ENCODE data around the gene MS4A6A. TPM values are rescaled to one million over a fixed set of nuclear protein-coding genes. Genes with fewer than 3 reads are reported as not detected.
"Not testable (repeated sequence)": the region's sequence is repeated elsewhere in the genome, so short reads cannot be mapped to it uniquely, and the experiment has no call there.

Gene MS4A6A
- polyA plus RNA-seq, 3 donors from 2014 or later: 4.6 to 54.4 (median 34.2) TPM

DNA sequence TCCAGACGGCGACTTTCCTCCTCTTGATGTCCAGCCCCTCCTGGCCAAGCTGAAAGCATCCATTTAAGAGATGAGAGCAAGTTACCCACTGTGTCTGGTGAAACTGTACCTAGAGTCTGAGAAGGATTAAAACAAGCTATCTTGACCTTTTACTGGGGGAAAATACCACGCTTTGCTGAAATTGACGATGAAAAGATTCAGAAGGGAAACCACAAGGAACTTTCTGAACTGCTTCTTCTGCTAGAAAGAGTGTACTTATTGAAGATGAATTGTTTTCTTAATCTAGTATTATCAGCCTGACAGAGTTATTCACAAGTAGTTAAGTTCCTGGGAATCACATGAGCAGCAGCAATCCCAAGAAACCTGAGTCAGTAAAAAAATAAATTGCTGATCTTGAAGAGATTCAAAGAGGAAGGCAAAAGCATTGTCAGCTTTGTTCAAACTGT is 13.1 kb upstream of the MS4A6A start:
- Mint-ChIP-seq H3K36me3 (no peaks in the 10 kb centered on the region), H3K27ac (no peak overlapping the region), H3K9me3 (peaks cover 2 to 12% (median 5%) of the 10 kb centered on the region in 6 donors), H3K4me3 (no peak overlapping the region), H3K27me3 (ENCODE audit: low read depth in 3 of 3) (peaks cover 2 to 9% (median 3%) of the 10 kb centered on the region in 3 donors), H3K4me1 (no peaks in the 10 kb centered on the region)
- DNase-seq: no peak

DNA sequence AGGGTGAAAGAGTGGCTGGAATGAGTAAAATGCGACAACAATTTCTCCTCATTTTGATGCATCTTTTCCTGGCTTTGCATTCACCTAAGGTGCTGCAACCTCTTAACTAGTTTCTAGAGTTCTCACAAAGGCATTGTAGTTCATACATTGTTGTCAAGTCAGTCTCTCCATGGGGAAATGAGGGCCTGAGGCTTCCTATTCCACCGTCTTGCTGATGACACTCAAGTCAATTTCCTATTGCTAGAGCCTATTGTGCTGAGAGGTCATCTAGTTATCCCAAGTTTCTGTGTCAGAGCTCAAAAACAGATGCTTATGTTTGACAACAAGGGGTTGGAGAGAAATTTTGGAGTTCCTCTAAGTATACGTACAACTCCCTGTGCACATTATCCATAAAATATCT is 11.6 kb upstream of the MS4A6A start:
- H3K36me3 Mint-ChIP-seq: no peaks in the 10 kb centered on the region
- no peak overlapping the region for H3K4me3 Mint-ChIP-seq
- H3K4me1 Mint-ChIP-seq: no peaks in the 10 kb centered on the region
- H3K27me3 Mint-ChIP-seq (ENCODE audit: low read depth in 3 of 3): peaks cover 2 to 9% (median 3%) of the 10 kb centered on the region in 3 donors
- H3K9me3 Mint-ChIP-seq: peaks cover 2 to 12% (median 5%) of the 10 kb centered on the region in 6 donors
- DNase-seq: no peak
- H3K27ac Mint-ChIP-seq: no peak overlapping the region

DNA sequence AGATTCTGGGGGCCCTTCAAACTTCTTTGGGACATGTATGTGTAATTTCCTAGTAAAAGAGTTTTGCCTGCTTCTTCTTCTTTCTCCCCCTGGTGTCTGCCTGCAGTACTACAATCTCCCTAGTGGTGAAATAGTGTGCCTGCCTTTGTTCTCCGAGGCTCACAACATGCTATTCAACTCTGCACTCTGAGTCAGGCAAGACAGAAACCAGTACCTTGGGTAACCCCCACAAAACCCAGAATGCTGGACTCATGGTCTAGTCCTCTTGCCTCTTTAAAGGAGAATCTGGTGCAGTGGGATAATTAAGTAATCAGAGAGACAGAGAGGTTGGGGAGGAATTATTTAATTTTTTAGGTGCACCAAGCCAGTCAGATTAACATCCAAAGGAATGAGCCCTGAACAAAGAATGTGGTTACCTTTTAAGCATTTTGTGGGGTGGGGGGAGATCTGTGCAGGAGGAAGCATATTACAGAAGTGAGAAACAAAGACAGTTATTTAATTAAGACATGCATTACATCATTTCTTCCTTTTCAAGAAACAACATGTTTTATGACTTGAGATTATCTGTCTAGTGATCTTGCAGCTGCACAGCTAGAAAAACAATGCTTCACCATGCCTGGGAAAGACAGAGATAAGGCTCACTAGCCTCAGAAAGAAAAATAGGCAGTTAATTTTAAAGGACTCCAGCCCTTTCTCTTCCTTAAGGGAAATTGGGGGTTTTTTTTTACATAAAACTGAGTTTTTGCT is 11.0 kb upstream of the MS4A6A start:
- peaks cover 2 to 9% (median 3%) of the 10 kb centered on the region in 3 donors for H3K27me3 Mint-ChIP-seq (ENCODE audit: low read depth in 3 of 3)

DNA sequence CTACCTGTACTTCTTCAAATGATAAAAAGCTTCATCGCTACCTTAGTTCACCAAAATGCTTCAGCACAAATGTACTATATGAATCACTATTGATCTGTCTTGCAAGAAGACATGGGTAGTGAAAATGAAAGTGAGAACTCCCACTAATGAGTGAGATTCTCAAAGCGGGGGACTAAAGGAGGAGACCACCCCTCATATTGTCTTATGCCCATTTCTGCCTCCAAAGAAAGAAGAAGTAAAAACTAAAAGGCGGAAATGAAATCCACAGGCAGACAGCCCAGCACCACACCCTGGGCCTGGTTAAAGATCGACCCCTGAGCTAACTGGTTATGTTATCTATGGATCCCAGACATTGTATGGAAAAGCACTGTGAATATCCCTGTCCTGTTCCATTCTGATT is 9.7 kb upstream of the MS4A6A start:
- peaks cover 2 to 12% (median 5%) of the 10 kb centered on the region in 6 donors for H3K9me3 Mint-ChIP-seq
- not testable (repeated sequence) for H3K27ac Mint-ChIP-seq; H3K4me1 Mint-ChIP-seq; H3K36me3 Mint-ChIP-seq; H3K27me3 Mint-ChIP-seq (ENCODE audit: low read depth in 3 of 3); DNase-seq; H3K4me3 Mint-ChIP-seq

More for the DNA sequence above, 11.0 kb upstream of the MS4A6A start:
- Mint-ChIP-seq H3K4me1 (no peaks in the 10 kb centered on the region), H3K36me3 (no peaks in the 10 kb centered on the region), H3K27ac (no peak overlapping the region), H3K9me3 (peaks cover 2 to 12% (median 5%) of the 10 kb centered on the region in 6 donors), H3K4me3 (no peak overlapping the region)
- DNase-seq: peak; percentile 13 to 38 (median 26)

DNA sequence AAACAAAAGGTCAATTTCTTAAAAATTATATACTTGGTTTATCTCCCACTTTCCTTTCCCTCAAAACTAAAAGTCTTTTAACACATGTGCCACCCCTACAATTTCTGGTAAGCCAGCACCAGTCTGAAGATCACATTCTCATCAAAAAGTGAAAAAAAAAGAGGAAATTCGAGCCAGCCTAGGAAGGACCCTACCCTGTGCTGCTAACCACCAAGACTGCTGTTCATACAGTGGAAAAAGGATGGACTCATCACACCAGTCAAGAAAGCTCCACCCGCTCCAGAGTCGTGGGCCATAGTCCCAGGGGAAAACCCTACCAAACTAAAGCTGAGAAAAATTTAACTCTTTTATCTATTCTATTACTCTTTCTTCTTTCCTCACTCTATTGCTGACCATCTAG is 5.6 kb upstream of the MS4A6A start:
- DNase-seq; H3K27ac Mint-ChIP-seq; H3K4me1 Mint-ChIP-seq; H3K27me3 Mint-ChIP-seq (ENCODE audit: low read depth in 3 of 3); H3K36me3 Mint-ChIP-seq; H3K4me3 Mint-ChIP-seq: not testable (repeated sequence)
- H3K9me3 Mint-ChIP-seq: peaks cover 2 to 12% (median 6%) of the 10 kb centered on the region in 6 donors

DNA sequence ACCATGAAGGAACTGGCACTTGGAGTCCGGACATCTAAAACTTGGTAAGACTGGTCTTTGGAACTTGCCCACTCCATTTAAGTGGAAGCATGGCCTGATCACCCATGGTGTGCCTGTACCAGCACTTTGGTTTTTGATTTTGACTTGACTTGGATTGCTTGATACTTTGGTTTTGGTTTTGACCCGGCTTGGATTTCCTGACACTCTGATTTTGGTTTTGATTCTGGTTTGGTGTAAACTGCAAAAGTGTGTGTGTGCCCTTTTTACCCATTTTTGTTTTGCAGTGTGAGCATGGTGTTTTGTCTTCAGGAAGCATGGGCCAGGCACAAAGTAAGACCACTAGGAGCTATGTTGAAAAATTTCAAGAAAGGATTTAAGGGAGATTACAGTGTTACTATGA is 3.2 kb upstream of the MS4A6A start:
- not testable (repeated sequence) for DNase-seq; H3K27ac Mint-ChIP-seq; H3K4me1 Mint-ChIP-seq; H3K27me3 Mint-ChIP-seq (ENCODE audit: low read depth in 3 of 3); H3K9me3 Mint-ChIP-seq; H3K4me3 Mint-ChIP-seq; H3K36me3 Mint-ChIP-seq

DNA sequence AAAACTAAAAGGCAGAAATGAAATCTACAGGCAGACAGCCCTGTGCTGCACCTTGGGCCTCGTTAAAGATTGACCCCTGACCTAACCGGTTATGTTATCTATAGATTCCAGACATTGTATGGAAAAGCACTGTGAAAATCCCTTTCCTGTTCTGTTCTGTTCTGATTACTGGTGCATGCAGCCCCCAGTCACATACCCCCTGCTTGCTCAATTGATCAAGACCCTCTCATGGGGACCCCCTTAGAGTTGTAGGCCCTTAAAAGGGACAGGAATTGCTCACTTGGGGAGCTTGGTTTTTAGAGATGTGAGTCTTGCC is 2.6 kb upstream of the MS4A6A start:
- H3K4me3 Mint-ChIP-seq; H3K4me1 Mint-ChIP-seq; H3K9me3 Mint-ChIP-seq; H3K27ac Mint-ChIP-seq; DNase-seq; H3K36me3 Mint-ChIP-seq; H3K27me3 Mint-ChIP-seq (ENCODE audit: low read depth in 3 of 3): not testable (repeated sequence)

DNA sequence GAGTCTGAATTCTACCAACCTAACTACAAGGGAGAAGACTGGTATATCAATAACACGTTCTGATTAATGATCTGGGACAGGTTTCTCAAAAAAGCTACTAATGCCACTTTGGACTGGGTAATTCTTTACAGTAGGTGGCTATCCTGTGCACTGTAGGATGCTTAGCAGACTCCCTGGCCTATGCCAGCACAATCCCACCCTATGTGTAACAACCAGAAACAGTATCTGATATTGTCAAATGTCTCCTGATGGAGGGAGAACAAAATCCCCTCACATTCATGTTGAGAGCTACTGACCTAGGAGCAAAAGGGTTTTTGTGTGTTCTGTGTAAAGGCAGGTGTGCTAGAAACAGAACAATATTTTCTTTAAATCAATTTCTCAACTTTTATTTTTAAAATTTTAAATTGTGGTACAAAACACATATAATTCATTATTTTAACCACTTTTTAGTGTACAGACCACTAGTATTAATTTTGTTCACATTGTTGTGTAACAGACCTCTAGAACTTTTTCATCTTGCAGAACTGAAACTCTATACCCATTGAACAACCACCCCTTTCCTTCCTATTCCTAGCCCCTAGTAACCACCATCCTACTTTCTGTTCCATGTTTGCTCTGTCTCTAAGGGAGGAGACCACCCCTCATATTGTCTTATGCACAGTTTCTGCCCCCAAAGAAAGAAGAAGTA is 2.1 kb upstream of the MS4A6A start:
- Mint-ChIP-seq H3K4me3 (no peak overlapping the region), H3K27ac (no peak overlapping the region), H3K9me3 (peaks cover 0 to 2% (median 0%) of the 10 kb centered on the region in 6 donors), H3K27me3 (ENCODE audit: low read depth in 3 of 3) (peaks cover 0 to 8% (median 3%) of the 10 kb centered on the region in 3 donors), H3K36me3 (no peaks in the 10 kb centered on the region), H3K4me1 (no peaks in the 10 kb centered on the region)
- no peak for DNase-seq

DNA sequence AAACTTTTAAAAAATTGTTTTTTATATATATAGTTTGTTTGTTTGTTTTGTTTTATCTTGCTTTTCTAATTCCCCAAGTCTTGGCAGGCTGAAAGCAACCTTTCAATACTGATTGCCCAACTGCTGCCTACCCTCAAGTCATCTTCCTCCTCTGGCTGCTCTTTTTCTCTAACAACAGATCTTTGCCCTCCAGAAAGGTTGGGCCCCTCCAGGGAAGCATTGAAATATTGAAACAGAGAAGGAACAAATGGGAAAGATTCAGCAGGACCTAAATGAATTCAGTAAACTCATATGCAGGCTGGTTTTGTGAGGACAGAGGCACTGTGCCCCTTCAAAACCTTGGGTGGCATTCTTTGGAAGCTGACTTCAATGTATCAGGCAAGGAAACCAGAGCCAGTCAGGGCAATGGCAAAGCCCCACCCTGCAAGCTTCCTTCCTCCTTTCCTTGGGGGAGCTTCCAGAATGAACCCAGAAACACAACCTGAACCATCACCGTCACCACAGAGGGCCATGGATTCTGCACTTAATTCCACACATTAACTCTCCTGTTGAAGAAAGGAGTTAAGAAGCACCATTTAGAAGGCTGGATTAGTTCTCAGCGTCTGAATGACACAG is 815 bp upstream of the MS4A6A start:
- DNase-seq: no peak
- Mint-ChIP-seq H3K36me3 (no peaks in the 10 kb centered on the region), H3K27me3 (ENCODE audit: low read depth in 3 of 3) (peaks cover 0 to 8% (median 3%) of the 10 kb centered on the region in 3 donors), H3K9me3 (peaks cover 0 to 2% (median 0%) of the 10 kb centered on the region in 6 donors), H3K27ac (no peak overlapping the region), H3K4me1 (no peaks in the 10 kb centered on the region), H3K4me3 (no peak overlapping the region)

DNA sequence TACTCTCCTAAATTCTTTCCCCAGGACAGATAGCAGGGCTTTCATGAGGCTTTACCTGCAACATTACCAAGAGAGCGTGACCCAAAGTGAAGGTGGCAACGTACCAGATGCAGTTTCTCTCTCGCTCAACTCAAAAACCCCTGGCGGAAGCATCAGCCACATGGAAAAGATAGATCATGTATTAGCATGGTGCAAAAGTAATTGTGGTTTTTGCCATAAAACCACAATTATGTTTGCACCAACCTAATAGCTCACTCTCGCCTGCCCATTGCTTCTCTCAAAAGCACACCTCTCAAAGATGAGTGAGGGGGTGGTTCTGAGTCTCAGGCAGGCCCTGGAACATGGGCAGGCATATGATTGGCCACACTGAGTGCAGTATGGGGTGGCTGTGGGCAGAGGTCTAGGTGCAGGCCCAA is 7.0 kb downstream of the MS4A6A start:
- no peak for DNase-seq
- Mint-ChIP-seq H3K4me1 (peaks cover 0 to 3% of the 10 kb centered on the region in 2 donors), H3K36me3 (no peaks in the 10 kb centered on the region), H3K27ac (no peak overlapping the region), H3K4me3 (no peak overlapping the region), H3K9me3 (no peaks in the 10 kb centered on the region), H3K27me3 (ENCODE audit: low read depth in 3 of 3) (peaks cover 0 to 6% (median 4%) of the 10 kb centered on the region in 3 donors)

DNA sequence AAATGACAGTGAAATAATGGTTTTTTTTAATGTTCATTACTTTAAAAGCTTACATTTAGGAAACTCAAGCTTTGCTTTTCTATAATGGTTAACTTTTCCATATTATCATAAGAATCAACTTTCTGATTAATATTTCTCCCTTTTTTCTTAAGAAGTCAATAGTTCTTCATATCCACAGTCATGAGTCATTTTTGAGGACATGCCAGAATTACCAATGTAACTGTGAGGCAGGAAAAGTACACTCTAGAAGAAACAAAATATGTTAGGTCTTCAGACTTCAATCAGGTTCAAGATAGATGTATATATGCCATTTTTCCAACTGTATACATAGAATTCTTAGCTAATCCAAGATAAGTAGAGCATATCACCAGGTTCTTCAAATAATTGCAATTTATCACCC is 10.9 kb downstream of the MS4A6A start:
- no peak overlapping the region for H3K27ac Mint-ChIP-seq
- no peaks in the 10 kb centered on the region for H3K9me3 Mint-ChIP-seq
- H3K4me1 Mint-ChIP-seq: peaks cover 0 to 3% of the 10 kb centered on the region in 2 donors
- H3K4me3 Mint-ChIP-seq: no peak overlapping the region
- H3K27me3 Mint-ChIP-seq (ENCODE audit: low read depth in 3 of 3): peaks cover 0 to 6% (median 5%) of the 10 kb centered on the region in 3 donors
- no peaks in the 10 kb centered on the region for H3K36me3 Mint-ChIP-seq
- no peak for DNase-seq

DNA sequence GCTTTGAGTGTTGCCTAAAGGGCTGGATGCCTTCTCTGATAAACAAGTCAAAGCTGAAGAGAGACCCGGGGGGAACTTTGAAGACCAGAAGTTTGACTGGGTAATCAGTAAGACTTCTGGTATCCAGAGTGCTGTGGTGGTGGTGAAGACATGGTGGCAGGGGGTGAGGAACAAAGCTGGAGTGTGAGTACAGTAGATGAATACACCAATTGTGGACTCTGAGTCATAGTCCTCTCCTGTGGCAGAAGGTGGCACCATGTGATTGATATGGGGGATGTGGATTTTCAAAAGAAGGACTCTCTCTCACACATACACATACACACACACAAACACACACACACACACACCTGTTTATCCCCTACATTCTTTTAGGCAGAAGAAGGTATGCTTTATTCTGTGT is 12.3 kb downstream of the MS4A6A start:
- no peaks in the 10 kb centered on the region for H3K36me3 Mint-ChIP-seq
- peaks cover 0 to 6% (median 5%) of the 10 kb centered on the region in 3 donors for H3K27me3 Mint-ChIP-seq (ENCODE audit: low read depth in 3 of 3)
- DNase-seq: no peak
- H3K4me3 Mint-ChIP-seq: no peak overlapping the region
- H3K9me3 Mint-ChIP-seq: no peaks in the 10 kb centered on the region
- H3K27ac Mint-ChIP-seq: no peak overlapping the region
- no peaks in the 10 kb centered on the region for H3K4me1 Mint-ChIP-seq

DNA sequence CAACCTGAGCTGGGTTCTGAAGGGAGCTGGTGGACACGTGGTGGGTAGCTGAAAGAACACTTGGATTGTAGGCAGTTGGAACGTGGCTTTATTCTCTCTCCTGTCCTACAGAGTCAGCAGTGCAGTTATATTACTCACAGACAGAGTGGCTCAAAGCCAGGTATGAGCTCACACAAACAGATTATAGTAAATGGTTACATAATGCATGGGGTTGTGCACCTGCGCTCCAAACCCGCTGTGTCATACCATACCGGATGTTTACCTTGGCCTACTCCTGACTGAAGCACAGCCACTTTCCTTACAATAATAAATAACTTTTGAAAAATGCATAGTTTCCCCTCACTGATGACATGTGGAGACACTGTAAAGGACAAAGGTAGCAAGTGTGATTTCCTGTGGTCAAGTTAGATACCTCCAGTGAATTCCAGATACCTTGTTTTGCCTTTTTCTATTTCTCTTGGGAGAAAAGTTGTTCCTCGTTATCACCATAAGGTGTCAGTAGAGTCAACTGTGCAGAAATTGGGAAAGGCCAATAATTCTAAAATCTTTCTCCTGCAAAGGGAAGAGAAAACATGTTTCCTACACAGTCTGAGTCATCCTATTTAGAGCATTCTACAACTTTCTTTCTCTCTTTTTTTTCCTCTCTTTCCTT is 13.5 kb downstream of the MS4A6A start:
- Mint-ChIP-seq H3K4me3 (no peak overlapping the region), H3K4me1 (no peaks in the 10 kb centered on the region), H3K27me3 (ENCODE audit: low read depth in 3 of 3) (peaks cover 0 to 7% (median 7%) of the 10 kb centered on the region in 3 donors), H3K9me3 (no peaks in the 10 kb centered on the region), H3K27ac (no peak overlapping the region), H3K36me3 (no peaks in the 10 kb centered on the region)
- DNase-seq: no peak

DNA sequence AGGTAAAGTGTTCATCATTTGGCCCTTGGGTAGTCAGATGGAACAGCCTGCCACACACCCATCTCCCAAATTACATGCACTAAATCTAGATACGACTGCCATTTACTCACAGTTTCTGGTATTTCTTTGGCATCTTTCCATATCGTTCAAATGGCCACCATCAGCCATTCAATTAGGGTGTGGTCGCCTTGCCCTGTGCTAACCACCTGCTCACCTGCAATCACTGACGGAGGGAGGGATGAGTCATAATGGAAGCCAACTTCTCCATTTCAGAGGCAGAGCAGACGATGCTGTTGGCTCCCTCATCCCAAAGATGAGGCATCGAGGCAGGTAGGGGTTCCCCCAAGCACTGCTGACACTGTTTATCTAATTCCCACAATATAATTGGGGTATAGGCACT is 14.6 kb downstream of the MS4A6A start:
- peaks cover 0 to 9% (median 7%) of the 10 kb centered on the region in 3 donors for H3K27me3 Mint-ChIP-seq (ENCODE audit: low read depth in 3 of 3)
- H3K4me3 Mint-ChIP-seq: no peak overlapping the region
- H3K9me3 Mint-ChIP-seq: no peaks in the 10 kb centered on the region
- DNase-seq: no peak
- no peaks in the 10 kb centered on the region for H3K36me3 Mint-ChIP-seq
- no peak overlapping the region for H3K27ac Mint-ChIP-seq
- no peaks in the 10 kb centered on the region for H3K4me1 Mint-ChIP-seq

Measured in immature natural killer cell (primary cell).